Panc1 (cell line): ENCODE data around the gene ITGAV. TPM values are rescaled to one million over a fixed set of nuclear protein-coding genes. Genes with fewer than 3 reads are reported as not detected.

Source experiments
- ATAC-seq: fragments of 200-7000 bp; cut with Tn5 transposase; 2 replicates; pipeline ENCODE4 v1.9.1; 2020; ENCODE audit warnings: mild to moderate bottlenecking, moderate library complexity
- BruUV-seq: library from RNA; stranded (reverse); fragments of 400-500 nt; replicated peaks from 2 replicates; lab custom pipeline; 2021; lab: Mats Ljungman, UMichigan
- CTCF ChIA-PET: fragments of 300-600 bp; sonication (Branson Sonifier 250); formaldehyde crosslinking; loops from one replicate; lab custom pipeline; 2022; ENCODE audit warnings: antibody characterized with exemption; lab: Charles Lee
- POLR2A ChIA-PET: fragments of 300-600 bp; sonication (Branson Sonifier 250); formaldehyde crosslinking; loops from one replicate; lab custom pipeline; 2022; ENCODE audit warnings: antibody characterized with exemption; lab: Charles Lee
- DNase-seq: peaks from one replicate; pipeline ENCODE4 v3.0.0-alpha.2; 2010; ENCODE audit warnings: low read depth, low spot score
- H3K27ac ChIP-seq: 2 replicates; pipeline ENCODE4 v1.5.1; 2011; ENCODE audit warnings: mild to moderate bottlenecking, low read length, inconsistent platforms
- H3K27me3 ChIP-seq: fragments of 200-500 bp; sonication (Bioruptor generic); 2 replicates; pipeline ENCODE4 v1.6.0; 2014; ENCODE audit warnings: low read length, inconsistent platforms; ENCODE audit not compliant: control insufficient read depth, insufficient read depth
- H3K36me3 ChIP-seq: fragments of 200-500 bp; sonication (Bioruptor generic); 2 replicates; pipeline ENCODE4 v1.5.1; 2014; ENCODE audit warnings: inconsistent platforms, mild to moderate bottlenecking, low read length, moderate library complexity; ENCODE audit not compliant: control insufficient read depth, insufficient read depth
- H3K4me1 ChIP-seq: 2 replicates; pipeline ENCODE4 v1.5.1; 2011; ENCODE audit warnings: inconsistent platforms, mild to moderate bottlenecking, low read length, moderate library complexity; ENCODE audit not compliant: control insufficient read depth, insufficient read depth
- H3K4me3 ChIP-seq, 2 experiments: 2 replicates each; pipeline ENCODE4 v1.5.1; 2011 to 2012; ENCODE audit warnings: low read depth in 2 of 2, low read length in 2 of 2, mild to moderate bottlenecking in 2 of 2, inconsistent platforms in 1 of 2, moderate library complexity in 1 of 2
- H3K9me3 ChIP-seq: fragments of 200-500 bp; sonication (Bioruptor generic); 2 replicates; pipeline ENCODE4 v1.5.1; 2014; ENCODE audit warnings: low read depth, mild to moderate bottlenecking, inconsistent platforms, low read length, moderate library complexity; ENCODE audit not compliant: control insufficient read depth, insufficient read depth
- POLR2AphosphoS5 ChIP-seq: IDR thresholded peaks from 2 replicates; pipeline ENCODE4 v1.6.1; 2012; ENCODE audit warnings: mild to moderate bottlenecking, low read depth, low read length, moderate library complexity
- REST ChIP-seq, 2 experiments: IDR thresholded peaks; 2 replicates each; pipeline ENCODE4 v1.6.1; 2011 to 2012; ENCODE audit warnings: low read depth in 2 of 2, control low read depth in 1 of 2, low read length in 1 of 2, mild to moderate bottlenecking in 1 of 2, moderate library complexity in 1 of 2; ENCODE audit not compliant: insufficient read depth in 1 of 2
- SIN3A ChIP-seq: IDR thresholded peaks from 2 replicates; pipeline ENCODE4 v1.6.1; 2012; ENCODE audit warnings: low read depth, mild to moderate bottlenecking, low read length, moderate library complexity, borderline replicate concordance; ENCODE audit not compliant: insufficient read depth
- TCF7L2 ChIP-seq: IDR thresholded peaks from 2 replicates; pipeline ENCODE4 v1.6.1; 2011; ENCODE audit warnings: mild to moderate bottlenecking, low read depth, low read length, inconsistent platforms
- in situ Hi-C: cut with HindIII; loops from 2 replicates; pipeline ENCODE4 v1.10.0; 2016; ENCODE audit warnings: low sequenced_read_pairs, low pct_unique_long_range_greater_than_20kb
- intact Hi-C: fragments of 100-400 bp; cut with micrococcal nuclease; formaldehyde crosslinking; loops from one replicate; pipeline ENCODE4 v1.10.0; 2022; ENCODE audit not compliant: unreplicated experiment
- total RNA-seq: library from RNA; stranded (reverse); gene quantifications from one replicate; pipeline ENCODE4 v1.2.1, GENCODE V29; 2021; ENCODE audit not compliant: unreplicated experiment
- TF ChIP-seq, protein P1 (sequence below): fragments of 450-650 bp; IDR thresholded peaks from 2 replicates; pipeline ENCODE4 v1.5.1; 2017; ENCODE audit warnings: mild to moderate bottlenecking

The ITGAV gene
- total RNA-seq, 1 experiment from 2014 or later: 218 TPM

GRCh38 chr2:186595219-186595618, 5.4 kb downstream of the ITGAV start:
- ChIA-PET POLR2A (no interaction called here), CTCF (no interaction called here)
- intact Hi-C loops: no loop called here
- no TSS peak for BruUV-seq
- TF ChIP-seq REST (IDR thresholded peaks at IDR 0.05; ENCODE audit: insufficient read depth in 1 of 2, low read depth in 2 of 2, low read length in 1 of 2): no peak
- TF ChIP-seq, protein P1, sequence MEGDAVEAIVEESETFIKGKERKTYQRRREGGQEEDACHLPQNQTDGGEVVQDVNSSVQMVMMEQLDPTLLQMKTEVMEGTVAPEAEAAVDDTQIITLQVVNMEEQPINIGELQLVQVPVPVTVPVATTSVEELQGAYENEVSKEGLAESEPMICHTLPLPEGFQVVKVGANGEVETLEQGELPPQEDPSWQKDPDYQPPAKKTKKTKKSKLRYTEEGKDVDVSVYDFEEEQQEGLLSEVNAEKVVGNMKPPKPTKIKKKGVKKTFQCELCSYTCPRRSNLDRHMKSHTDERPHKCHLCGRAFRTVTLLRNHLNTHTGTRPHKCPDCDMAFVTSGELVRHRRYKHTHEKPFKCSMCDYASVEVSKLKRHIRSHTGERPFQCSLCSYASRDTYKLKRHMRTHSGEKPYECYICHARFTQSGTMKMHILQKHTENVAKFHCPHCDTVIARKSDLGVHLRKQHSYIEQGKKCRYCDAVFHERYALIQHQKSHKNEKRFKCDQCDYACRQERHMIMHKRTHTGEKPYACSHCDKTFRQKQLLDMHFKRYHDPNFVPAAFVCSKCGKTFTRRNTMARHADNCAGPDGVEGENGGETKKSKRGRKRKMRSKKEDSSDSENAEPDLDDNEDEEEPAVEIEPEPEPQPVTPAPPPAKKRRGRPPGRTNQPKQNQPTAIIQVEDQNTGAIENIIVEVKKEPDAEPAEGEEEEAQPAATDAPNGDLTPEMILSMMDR: no peak
- no peak for TF ChIP-seq TCF7L2
- no peak for TF ChIP-seq POLR2AphosphoS5
- Histone ChIP-seq H3K4me1 (peaks cover 54% of the 10 kb centered on the region), H3K36me3 (peaks cover 4% of the 10 kb centered on the region; the same call in 1 of the 2 replicates), H3K9me3 (no peaks in the 10 kb centered on the region), H3K4me3 (no peak overlapping the region), H3K27me3 (no peaks in the 10 kb centered on the region), H3K27ac (peak overlapping the region; percentile 31; the same call in 1 of the 2 replicates)
- in situ Hi-C loops: no loop called here
- DNase-seq (no peak), ATAC-seq (no peak)

GRCh38 chr2:186599186-186599778, 9.4 kb downstream of the ITGAV start:
- no peaks in the 10 kb centered on the region for H3K9me3 ChIP-seq
- peaks cover 12% of the 10 kb centered on the region; the same call in 1 of the 2 replicates for H3K36me3 ChIP-seq
- CTCF ChIA-PET: no interaction called here
- H3K27me3 ChIP-seq: no peaks in the 10 kb centered on the region
- POLR2A ChIA-PET: no interaction called here
- BruUV-seq: no TSS peak
- in situ Hi-C loops: no loop called here
- no peak overlapping the region for H3K27ac ChIP-seq
- intact Hi-C loops: no loop called here
- DNase-seq: no peak
- no peak for ATAC-seq
- H3K4me1 ChIP-seq: peaks cover 36% of the 10 kb centered on the region
- no peak overlapping the region for H3K4me3 ChIP-seq
- TF ChIP-seq, protein P1: no peak
- no peak for TF ChIP-seq SIN3A
- no peak for TF ChIP-seq POLR2AphosphoS5
- no peak for TF ChIP-seq REST (IDR thresholded peaks at IDR 0.05; ENCODE audit: insufficient read depth in 1 of 2, low read depth in 2 of 2, low read length in 1 of 2)
- no peak for TF ChIP-seq TCF7L2
